ENCODE results near the gene PLCB3. TPM values are rescaled to one million over a fixed set of nuclear protein-coding genes. Genes with fewer than 3 reads are reported as not detected.

Gene PLCB3
- polyA plus RNA-seq, 1 experiment: 30.2 TPM

- CTCF ChIA-PET: interaction anchor here (0.5 to 9.2 kb wide), 3 partner anchors 9 to 36 kb away, joined by 3 to 88 read pairs (median 5); partner anchors contain the start of gene CATSPERZ
- 0 out of 2 replicates have a peak, but pooled peaks cover 1% of the 10 kb centered on the region for H3K36me3 ChIP-seq (ENCODE audit: control insufficient read depth, insufficient read depth, low read length)
- no peak overlapping the region for H3K4me3 ChIP-seq (ENCODE audit: low read depth, low read length)
- peaks cover 15% of the 10 kb centered on the region for H3K27me3 ChIP-seq (ENCODE audit: control insufficient read depth, insufficient read depth, low read length)
- DNase-seq (ENCODE audit: low read depth): no peak
- no peak for TF ChIP-seq CTCF (IDR thresholded peaks at IDR 0.05; ENCODE audit: insufficient read depth, low read depth, low read length)
- POLR2A ChIA-PET: no interaction called here
Measured at GRCh38 chr11:64287676-64288352, 36.5 kb downstream of the PLCB3 start.

DNA sequence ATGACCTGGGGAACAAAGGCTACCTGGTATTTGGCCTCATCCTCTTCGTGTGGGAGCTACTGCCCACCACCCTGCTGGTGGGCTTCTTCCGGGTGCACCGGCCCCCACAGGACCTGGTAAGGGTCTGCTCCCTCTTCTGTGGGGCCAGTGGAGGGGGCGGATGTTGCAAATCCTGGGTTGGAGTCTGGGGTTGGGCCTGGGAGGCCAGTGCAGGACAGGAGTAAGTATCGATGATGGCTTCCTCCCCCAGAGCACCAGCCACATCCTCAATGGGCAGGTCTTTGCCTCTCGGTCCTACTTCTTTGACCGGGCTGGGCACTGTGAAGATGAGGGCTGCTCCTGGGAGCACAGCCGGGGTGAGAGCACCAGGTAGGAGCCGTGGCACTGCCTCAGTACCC, 37.0 kb downstream of the PLCB3 start:
- ChIA-PET CTCF (interaction anchor here (0.5 to 9.2 kb wide), 3 partner anchors 9 to 36 kb away, joined by 3 to 88 read pairs (median 5); partner anchors contain the start of gene CATSPERZ), POLR2A (no interaction called here)
- no peak for TF ChIP-seq CTCF (IDR thresholded peaks at IDR 0.05; ENCODE audit: insufficient read depth, low read depth, low read length)
- DNase-seq (ENCODE audit: low read depth): no peak
- no peaks in the 10 kb centered on the region for H3K36me3 ChIP-seq (ENCODE audit: control insufficient read depth, insufficient read depth, low read length)
- H3K4me3 ChIP-seq (ENCODE audit: low read depth, low read length): no peak overlapping the region
- H3K27me3 ChIP-seq (ENCODE audit: control insufficient read depth, insufficient read depth, low read length): peaks cover 20% of the 10 kb centered on the region

- DNase-seq (ENCODE audit: low read depth): no peak
- CTCF ChIA-PET: interaction anchor here (9.2 kb wide), 1 partner anchor 14 kb away, joined by 88 read pairs; the partner anchor contains the start of gene CATSPERZ
- Histone ChIP-seq H3K27me3 (ENCODE audit: control insufficient read depth, insufficient read depth, low read length) (peaks cover 22% of the 10 kb centered on the region), H3K36me3 (ENCODE audit: control insufficient read depth, insufficient read depth, low read length) (no peaks in the 10 kb centered on the region), H3K4me3 (ENCODE audit: low read depth, low read length) (no peak overlapping the region)
- POLR2A ChIA-PET: no interaction called here
- TF ChIP-seq CTCF (IDR thresholded peaks at IDR 0.05; ENCODE audit: insufficient read depth, low read depth, low read length): no peak
Measured at GRCh38 chr11:64289002-64289564, 37.8 kb downstream of the PLCB3 start.

- ChIA-PET CTCF (interaction anchor here (1.0 to 9.2 kb wide), 2 partner anchors 12 to 19 kb away, joined by 3 to 88 read pairs; partner anchors contain the start of gene CATSPERZ), POLR2A (no interaction called here)
- Histone ChIP-seq H3K4me3 (ENCODE audit: low read depth, low read length) (no peak overlapping the region), H3K36me3 (ENCODE audit: control insufficient read depth, insufficient read depth, low read length) (no peaks in the 10 kb centered on the region), H3K27me3 (ENCODE audit: control insufficient read depth, insufficient read depth, low read length) (peaks cover 28% of the 10 kb centered on the region)
- TF ChIP-seq CTCF (IDR thresholded peaks at IDR 0.05; ENCODE audit: insufficient read depth, low read depth, low read length): no peak
- DNase-seq (ENCODE audit: low read depth): no peak
Measured at GRCh38 chr11:64290352-64291261, 39.3 kb downstream of the PLCB3 start.
